Measurements from ENCODE around the gene CFL2.

DNA sequence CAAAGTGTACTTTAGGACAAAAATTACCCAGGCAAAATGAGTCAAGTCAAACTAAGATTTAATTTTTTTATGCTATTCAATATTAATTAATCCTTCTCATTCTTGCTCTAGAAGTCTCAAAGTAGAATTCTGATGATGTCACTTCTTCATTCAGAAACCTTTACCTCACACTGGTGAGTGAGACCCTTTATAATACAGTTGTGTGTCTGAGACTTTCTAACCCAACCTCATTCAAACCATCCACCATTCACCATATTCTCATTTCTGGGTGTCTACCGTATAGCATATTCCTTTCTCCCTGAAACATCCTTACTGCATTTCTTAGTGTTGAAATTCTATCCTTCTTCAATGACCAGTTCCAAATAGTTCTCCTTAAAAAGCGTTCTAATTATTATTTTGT is 40.8 kb upstream of the CFL2 start:
- TF ChIP-seq POLR2A (IDR thresholded peaks at IDR 0.05; ENCODE audit: low read length) (no peak), GATA1 (IDR thresholded peaks at IDR 0.05; ENCODE audit: low read depth, low read length) (no peak)

All from erythroblast (primary cell).